ENCODE measurements around the gene PIGQ. TPM values are rescaled to one million over a fixed set of nuclear protein-coding genes. Genes with fewer than 3 reads are reported as not detected.

Gene PIGQ
- total and polyA plus RNA-seq, 2 experiments from 2014 or later, result 30.2 to 62.3 TPM

DNA sequence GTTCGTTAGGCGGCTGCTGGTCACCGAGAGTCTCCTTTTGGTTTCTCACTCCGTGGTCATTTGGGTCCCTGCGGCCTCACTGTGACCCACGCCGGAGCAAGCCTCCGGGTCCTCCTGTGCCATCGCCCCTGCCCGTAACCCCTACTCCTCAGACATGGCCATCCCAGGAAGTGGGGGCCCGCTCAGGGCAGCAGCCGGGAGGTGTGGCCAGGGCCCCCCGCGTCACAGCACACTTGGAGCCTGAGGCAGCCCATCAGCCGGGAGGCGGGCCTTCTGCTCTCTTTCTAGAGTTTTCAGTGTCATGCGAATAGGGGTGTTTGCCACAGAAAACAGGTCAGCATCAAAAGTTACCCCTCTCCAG, 53.1 kb downstream of the PIGQ start:
- Histone ChIP-seq H3K4me2 (peak overlapping the region; percentile 55; the same call in 1 of the 2 replicates), H2AFZ (no peak overlapping the region), H3K36me3 (ENCODE audit: insufficient read depth) (no peaks in the 10 kb centered on the region), H3K27ac (ENCODE audit: low read depth) (peak overlapping the region; percentile 66; the same call in 1 of the 2 replicates), H4K20me1 (replicated peaks; ENCODE audit: insufficient read depth) (peaks cover 10% of the 10 kb centered on the region; the same call in 1 of the 2 replicates), H3K79me2 (replicated peaks; ENCODE audit: insufficient read depth) (no peaks in the 10 kb centered on the region; the same call in 1 of the 2 replicates), H3F3A (replicated peaks; ENCODE audit: low read depth) (peaks cover 21% of the 10 kb centered on the region), H3K27me3 (ENCODE audit: insufficient read depth) (no peaks in the 10 kb centered on the region), H3K4me3 (no peak overlapping the region), H3K4me1 (ENCODE audit: insufficient read depth) (peaks cover 12% of the 10 kb centered on the region; the same call in 1 of the 2 replicates), H3K9me2 (ENCODE audit: insufficient read depth) (no peaks in the 10 kb centered on the region)
- Mint-ChIP-seq H3K27me3 (ENCODE audit: insufficient read depth, low read depth, poor library complexity) (peaks cover 14% of the 10 kb centered on the region), H3K4me3 (no peak overlapping the region), H3K36me3 (ENCODE audit: low read depth) (no peaks in the 10 kb centered on the region; the same call in 2 of the 3 replicates), H3K9me3 (no peaks in the 10 kb centered on the region; the same call in 2 of the 3 replicates), H3K4me1 (peaks cover 28% of the 10 kb centered on the region), H3K27ac (no peak overlapping the region)
- TF ChIP-seq ZNF331 (CRISPR knock-in tag; IDR thresholded peaks at IDR 0.05; ENCODE audit: low read depth), result no peak
- TF ChIP-seq STAT1 (IDR thresholded peaks at IDR 0.05; ENCODE audit: unreplicated experiment), result no peak
- TF ChIP-seq, protein P1, sequence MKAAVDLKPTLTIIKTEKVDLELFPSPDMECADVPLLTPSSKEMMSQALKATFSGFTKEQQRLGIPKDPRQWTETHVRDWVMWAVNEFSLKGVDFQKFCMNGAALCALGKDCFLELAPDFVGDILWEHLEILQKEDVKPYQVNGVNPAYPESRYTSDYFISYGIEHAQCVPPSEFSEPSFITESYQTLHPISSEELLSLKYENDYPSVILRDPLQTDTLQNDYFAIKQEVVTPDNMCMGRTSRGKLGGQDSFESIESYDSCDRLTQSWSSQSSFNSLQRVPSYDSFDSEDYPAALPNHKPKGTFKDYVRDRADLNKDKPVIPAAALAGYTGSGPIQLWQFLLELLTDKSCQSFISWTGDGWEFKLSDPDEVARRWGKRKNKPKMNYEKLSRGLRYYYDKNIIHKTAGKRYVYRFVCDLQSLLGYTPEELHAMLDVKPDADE (IDR thresholded peaks at IDR 0.05), result no peak
- no peak for TF ChIP-seq ZNF114 (CRISPR knock-in tag; IDR thresholded peaks at IDR 0.05)
- TF ChIP-seq, protein P2, sequence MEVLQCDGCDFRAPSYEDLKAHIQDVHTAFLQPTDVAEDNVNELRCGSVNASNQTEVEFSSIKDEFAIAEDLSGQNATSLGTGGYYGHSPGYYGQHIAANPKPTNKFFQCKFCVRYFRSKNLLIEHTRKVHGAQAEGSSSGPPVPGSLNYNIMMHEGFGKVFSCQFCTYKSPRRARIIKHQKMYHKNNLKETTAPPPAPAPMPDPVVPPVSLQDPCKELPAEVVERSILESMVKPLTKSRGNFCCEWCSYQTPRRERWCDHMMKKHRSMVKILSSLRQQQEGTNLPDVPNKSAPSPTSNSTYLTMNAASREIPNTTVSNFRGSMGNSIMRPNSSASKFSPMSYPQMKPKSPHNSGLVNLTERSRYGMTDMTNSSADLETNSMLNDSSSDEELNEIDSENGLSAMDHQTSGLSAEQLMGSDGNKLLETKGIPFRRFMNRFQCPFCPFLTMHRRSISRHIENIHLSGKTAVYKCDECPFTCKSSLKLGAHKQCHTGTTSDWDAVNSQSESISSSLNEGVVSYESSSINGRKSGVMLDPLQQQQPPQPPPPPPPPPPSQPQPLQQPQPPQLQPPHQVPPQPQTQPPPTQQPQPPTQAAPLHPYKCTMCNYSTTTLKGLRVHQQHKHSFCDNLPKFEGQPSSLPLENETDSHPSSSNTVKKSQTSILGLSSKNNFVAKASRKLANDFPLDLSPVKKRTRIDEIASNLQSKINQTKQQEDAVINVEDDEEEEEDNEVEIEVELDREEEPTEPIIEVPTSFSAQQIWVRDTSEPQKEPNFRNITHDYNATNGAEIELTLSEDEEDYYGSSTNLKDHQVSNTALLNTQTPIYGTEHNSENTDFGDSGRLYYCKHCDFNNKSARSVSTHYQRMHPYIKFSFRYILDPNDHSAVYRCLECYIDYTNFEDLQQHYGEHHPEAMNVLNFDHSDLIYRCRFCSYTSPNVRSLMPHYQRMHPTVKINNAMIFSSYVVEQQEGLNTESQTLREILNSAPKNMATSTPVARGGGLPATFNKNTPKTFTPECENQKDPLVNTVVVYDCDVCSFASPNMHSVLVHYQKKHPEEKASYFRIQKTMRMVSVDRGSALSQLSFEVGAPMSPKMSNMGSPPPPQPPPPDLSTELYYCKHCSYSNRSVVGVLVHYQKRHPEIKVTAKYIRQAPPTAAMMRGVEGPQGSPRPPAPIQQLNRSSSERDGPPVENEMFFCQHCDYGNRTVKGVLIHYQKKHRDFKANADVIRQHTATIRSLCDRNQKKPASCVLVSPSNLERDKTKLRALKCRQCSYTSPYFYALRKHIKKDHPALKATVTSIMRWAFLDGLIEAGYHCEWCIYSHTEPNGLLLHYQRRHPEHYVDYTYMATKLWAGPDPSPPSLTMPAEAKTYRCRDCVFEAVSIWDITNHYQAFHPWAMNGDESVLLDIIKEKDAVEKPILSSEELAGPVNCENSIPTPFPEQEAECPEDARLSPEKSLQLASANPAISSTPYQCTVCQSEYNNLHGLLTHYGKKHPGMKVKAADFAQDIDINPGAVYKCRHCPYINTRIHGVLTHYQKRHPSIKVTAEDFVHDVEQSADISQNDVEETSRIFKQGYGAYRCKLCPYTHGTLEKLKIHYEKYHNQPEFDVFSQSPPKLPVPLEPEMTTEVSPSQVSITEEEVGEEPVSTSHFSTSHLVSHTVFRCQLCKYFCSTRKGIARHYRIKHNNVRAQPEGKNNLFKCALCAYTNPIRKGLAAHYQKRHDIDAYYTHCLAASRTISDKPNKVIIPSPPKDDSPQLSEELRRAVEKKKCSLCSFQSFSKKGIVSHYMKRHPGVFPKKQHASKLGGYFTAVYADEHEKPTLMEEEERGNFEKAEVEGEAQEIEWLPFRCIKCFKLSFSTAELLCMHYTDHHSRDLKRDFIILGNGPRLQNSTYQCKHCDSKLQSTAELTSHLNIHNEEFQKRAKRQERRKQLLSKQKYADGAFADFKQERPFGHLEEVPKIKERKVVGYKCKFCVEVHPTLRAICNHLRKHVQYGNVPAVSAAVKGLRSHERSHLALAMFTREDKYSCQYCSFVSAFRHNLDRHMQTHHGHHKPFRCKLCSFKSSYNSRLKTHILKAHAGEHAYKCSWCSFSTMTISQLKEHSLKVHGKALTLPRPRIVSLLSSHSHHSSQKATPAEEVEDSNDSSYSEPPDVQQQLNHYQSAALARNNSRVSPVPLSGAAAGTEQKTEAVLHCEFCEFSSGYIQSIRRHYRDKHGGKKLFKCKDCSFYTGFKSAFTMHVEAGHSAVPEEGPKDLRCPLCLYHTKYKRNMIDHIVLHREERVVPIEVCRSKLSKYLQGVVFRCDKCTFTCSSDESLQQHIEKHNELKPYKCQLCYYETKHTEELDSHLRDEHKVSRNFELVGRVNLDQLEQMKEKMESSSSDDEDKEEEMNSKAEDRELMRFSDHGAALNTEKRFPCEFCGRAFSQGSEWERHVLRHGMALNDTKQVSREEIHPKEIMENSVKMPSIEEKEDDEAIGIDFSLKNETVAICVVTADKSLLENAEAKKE (CRISPR knock-in tag; IDR thresholded peaks at IDR 0.05), result no peak
- no peak for TF ChIP-seq EZH2 (IDR thresholded peaks at IDR 0.05; ENCODE audit: low read depth, unreplicated experiment)
- TF ChIP-seq POLR2AphosphoS5 (IDR thresholded peaks at IDR 0.05; ENCODE audit: low read depth), result no peak
- TF ChIP-seq, protein P3, sequence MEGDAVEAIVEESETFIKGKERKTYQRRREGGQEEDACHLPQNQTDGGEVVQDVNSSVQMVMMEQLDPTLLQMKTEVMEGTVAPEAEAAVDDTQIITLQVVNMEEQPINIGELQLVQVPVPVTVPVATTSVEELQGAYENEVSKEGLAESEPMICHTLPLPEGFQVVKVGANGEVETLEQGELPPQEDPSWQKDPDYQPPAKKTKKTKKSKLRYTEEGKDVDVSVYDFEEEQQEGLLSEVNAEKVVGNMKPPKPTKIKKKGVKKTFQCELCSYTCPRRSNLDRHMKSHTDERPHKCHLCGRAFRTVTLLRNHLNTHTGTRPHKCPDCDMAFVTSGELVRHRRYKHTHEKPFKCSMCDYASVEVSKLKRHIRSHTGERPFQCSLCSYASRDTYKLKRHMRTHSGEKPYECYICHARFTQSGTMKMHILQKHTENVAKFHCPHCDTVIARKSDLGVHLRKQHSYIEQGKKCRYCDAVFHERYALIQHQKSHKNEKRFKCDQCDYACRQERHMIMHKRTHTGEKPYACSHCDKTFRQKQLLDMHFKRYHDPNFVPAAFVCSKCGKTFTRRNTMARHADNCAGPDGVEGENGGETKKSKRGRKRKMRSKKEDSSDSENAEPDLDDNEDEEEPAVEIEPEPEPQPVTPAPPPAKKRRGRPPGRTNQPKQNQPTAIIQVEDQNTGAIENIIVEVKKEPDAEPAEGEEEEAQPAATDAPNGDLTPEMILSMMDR (conservative IDR thresholded peaks at IDR 0.05; ENCODE audit: low read depth in 2 of 2), result no peak
- TF ChIP-seq JUNB (IDR thresholded peaks at IDR 0.05; ENCODE audit: unreplicated experiment), result no peak
- TF ChIP-seq EZH2phosphoT487 (IDR thresholded peaks at IDR 0.05; ENCODE audit: unreplicated experiment), result no peak
- DNase-seq (ENCODE audit: low spot score) (peak; percentile 65), ATAC-seq (peak; percentile 63)

Measured in GM23338 (cell line).